H9 (cell line): ENCODE measurements around the gene MEMO1. TPM values are rescaled to one million over a fixed set of nuclear protein-coding genes. Genes with fewer than 3 reads are reported as not detected.

Experiments used
- DNase-seq: peaks from one replicate; pipeline ENCODE4 v3.0.0-alpha.2; 2017
- H2AFZ ChIP-seq: one replicate; pipeline ENCODE4 v1.6.1; 2013; ENCODE audit warnings: mild to moderate bottlenecking, low read length, control low read depth, moderate library complexity
- H2AK5ac ChIP-seq: 2 replicates; pipeline ENCODE4 v1.6.1; 2013; ENCODE audit warnings: low read length, control low read depth, mixed read lengths; ENCODE audit not compliant: insufficient read length
- H2BK120ac ChIP-seq: one replicate; pipeline ENCODE4 v1.6.1; 2013; ENCODE audit warnings: low read depth, mild to moderate bottlenecking, low read length, control low read depth, inconsistent platforms; ENCODE audit not compliant: poor library complexity, severe bottlenecking
- H2BK12ac ChIP-seq: 2 replicates; pipeline ENCODE4 v1.6.1; 2013; ENCODE audit warnings: low read length, control low read depth, mixed read lengths, low read depth; ENCODE audit not compliant: insufficient read length
- H2BK15ac ChIP-seq: 2 replicates; pipeline ENCODE4 v1.6.1; 2013; ENCODE audit warnings: low read depth, low read length, control low read depth
- H2BK20ac ChIP-seq: one replicate; pipeline ENCODE4 v1.6.1; 2013; ENCODE audit warnings: low read depth, mild to moderate bottlenecking, low read length, control low read depth, inconsistent platforms; ENCODE audit not compliant: poor library complexity, severe bottlenecking
- H2BK5ac ChIP-seq: 2 replicates; pipeline ENCODE4 v1.6.1; 2013; ENCODE audit warnings: low read length, control low read depth, mixed read lengths; ENCODE audit not compliant: insufficient read length
- H3K14ac ChIP-seq: 2 replicates; pipeline ENCODE4 v1.6.1; 2013; ENCODE audit warnings: low read length, control low read depth; ENCODE audit not compliant: insufficient read depth
- H3K18ac ChIP-seq: 2 replicates; pipeline ENCODE4 v1.6.1; 2013; ENCODE audit warnings: low read depth, mild to moderate bottlenecking, mixed read lengths, low read length, control low read depth; ENCODE audit not compliant: insufficient read length
- H3K23ac ChIP-seq: 2 replicates; pipeline ENCODE4 v1.6.1; 2013; ENCODE audit warnings: low read length, control low read depth, mixed read lengths, low read depth; ENCODE audit not compliant: insufficient read length
- H3K23me2 ChIP-seq: 2 replicates; pipeline ENCODE4 v1.6.1; 2013; ENCODE audit warnings: low read depth, mild to moderate bottlenecking, mixed read lengths, low read length, control low read depth; ENCODE audit not compliant: insufficient read length, poor library complexity, severe bottlenecking
- H3K27ac ChIP-seq: 2 replicates; pipeline ENCODE4 v1.5.1; 2013; ENCODE audit warnings: low read length, control low read depth, mixed read lengths, low read depth; ENCODE audit not compliant: insufficient read length
- H3K27me3 ChIP-seq: 2 replicates; pipeline ENCODE4 v1.6.1; 2013; ENCODE audit warnings: low read length, control low read depth, inconsistent platforms; ENCODE audit not compliant: insufficient read depth
- H3K4ac ChIP-seq: 2 replicates; pipeline ENCODE4 v1.6.1; 2013; ENCODE audit warnings: low read depth, mild to moderate bottlenecking, control low read depth, inconsistent platforms, low read length, moderate library complexity
- H3K4me1 ChIP-seq: 2 replicates; pipeline ENCODE4 v1.6.1; 2013; ENCODE audit warnings: low read length, control low read depth, inconsistent platforms; ENCODE audit not compliant: insufficient read depth
- H3K4me2 ChIP-seq: 2 replicates; pipeline ENCODE4 v1.6.1; 2013; ENCODE audit warnings: low read length, control low read depth, mixed read lengths; ENCODE audit not compliant: insufficient read length, insufficient read depth
- H3K56ac ChIP-seq: 2 replicates; pipeline ENCODE4 v1.6.1; 2013; ENCODE audit warnings: low read depth, mild to moderate bottlenecking, mixed read lengths, low read length, control low read depth; ENCODE audit not compliant: insufficient read length
- H3K79me1 ChIP-seq: 2 replicates; pipeline ENCODE4 v1.6.1; 2013; ENCODE audit warnings: low read depth, mild to moderate bottlenecking, moderate library complexity, low read length, control low read depth, inconsistent platforms; ENCODE audit not compliant: insufficient read depth, poor library complexity, severe bottlenecking
- H3K79me2 ChIP-seq: 2 replicates; pipeline ENCODE4 v1.6.1; 2013; ENCODE audit warnings: low read length, control low read depth, inconsistent platforms; ENCODE audit not compliant: insufficient read depth
- H3K9ac ChIP-seq: 2 replicates; pipeline ENCODE4 v1.6.1; 2013; ENCODE audit warnings: low read length, control low read depth, mixed read lengths; ENCODE audit not compliant: insufficient read length; ENCODE audit errors: extremely low read depth
- H3K9me3 ChIP-seq: one replicate; pipeline ENCODE4 v1.6.1; 2013; ENCODE audit warnings: low read depth, low read length, inconsistent platforms; ENCODE audit not compliant: control insufficient read depth
- H3T11ph ChIP-seq: one replicate; pipeline ENCODE4 v1.6.1; 2013; ENCODE audit warnings: mild to moderate bottlenecking, low read length, control low read depth, inconsistent platforms
- H4K20me1 ChIP-seq: one replicate; pipeline ENCODE4 v1.6.1; 2013; ENCODE audit not compliant: control insufficient read depth, insufficient read length, insufficient read depth
- H4K5ac ChIP-seq: 2 replicates; pipeline ENCODE4 v1.6.1; 2013; ENCODE audit warnings: low read depth, mild to moderate bottlenecking, mixed read lengths, low read length, control low read depth; ENCODE audit not compliant: insufficient read length
- H4K8ac ChIP-seq: replicated peaks from 2 replicates; pipeline ENCODE4 v1.6.1; 2013; ENCODE audit warnings: low read length, control low read depth, mixed read lengths, low read depth; ENCODE audit not compliant: insufficient read length
- H4K91ac ChIP-seq: 2 replicates; pipeline ENCODE4 v1.6.1; 2013; ENCODE audit warnings: low read depth, mild to moderate bottlenecking, moderate library complexity, mixed read lengths, low read length, control low read depth; ENCODE audit not compliant: insufficient read length
- H3K27ac Mint-ChIP-seq, 3 experiments: 2 replicates in 2 of 3; 3 replicates in 1 of 3; pipeline ENCODE4 v1.8.0; 2020 to 2021; ENCODE audit warnings: mixed read lengths in 3 of 3, mild to moderate bottlenecking in 1 of 3, moderate library complexity in 1 of 3
- H3K27me3 Mint-ChIP-seq: 2 replicates; pipeline ENCODE4 v1.8.0; 2021; ENCODE audit warnings: low read depth, mild to moderate bottlenecking, moderate library complexity, mixed read lengths
- H3K36me3 Mint-ChIP-seq, 3 experiments: 2 replicates in 2 of 3; 3 replicates in 1 of 3; pipeline ENCODE4 v1.8.0; 2020 to 2021; ENCODE audit warnings: low read depth in 3 of 3, mixed read lengths in 3 of 3; ENCODE audit not compliant: insufficient read depth in 1 of 3
- H3K4me1 Mint-ChIP-seq, 2 experiments: 2 replicates each; pipeline ENCODE4 v1.8.0; 2020; ENCODE audit warnings: mixed read lengths in 2 of 2
- H3K4me3 Mint-ChIP-seq, 2 experiments: 2 replicates in 1 of 2; 3 replicates in 1 of 2; pipeline ENCODE4 v1.8.0; 2020 to 2021; ENCODE audit warnings: mild to moderate bottlenecking in 2 of 2, mixed read lengths in 2 of 2, moderate library complexity in 1 of 2
- H3K9me3 Mint-ChIP-seq, 2 experiments: 2 replicates in 1 of 2; 3 replicates in 1 of 2; pipeline ENCODE4 v1.8.0; 2020; ENCODE audit warnings: mild to moderate bottlenecking in 2 of 2, mixed read lengths in 2 of 2, moderate library complexity in 1 of 2
- CTCF ChIP-seq: fragments of 200-600 bp; sonication (generic); conservative IDR thresholded peaks from 3 replicates; pipeline ENCODE4 v1.8.0; 2021; ENCODE audit warnings: antibody characterized with exemption, mild to moderate bottlenecking
- WGBS: extraction: QIAGEN DNeasy Blood & Tissue Kit; methylation state at CpG from one replicate; pipeline ENCODE4 v1.1.7; 2013; ENCODE audit warnings: missing lambda C conversion rate, low lambda C conversion rate, mixed read lengths; ENCODE audit not compliant: insufficient read length; ENCODE audit errors: extremely low coverage; 5-methylcytosine and 5-hydroxymethylcytosine counted together
- total RNA-seq: library from RNA; stranded (reverse); gene quantifications from 2 replicates; pipeline ENCODE4 v1.2.1, GENCODE V29; 2021

The MEMO1 gene
- total RNA-seq, 1 experiment from 2014 or later, result 49.4 TPM

GRCh38 chr2:31978436-31978835 is 32.4 kb downstream of the MEMO1 start:
- Mint-ChIP-seq H3K27ac (no peak overlapping the region), H3K27me3 (no peaks in the 10 kb centered on the region), H3K9me3 (no peaks in the 10 kb centered on the region), H3K4me1 (peaks cover 11 to 12% of the 10 kb centered on the region in 2 experiments), H3K4me3 (no peak overlapping the region), H3K36me3 (no peaks in the 10 kb centered on the region)
- DNase-seq, result no peak
- no peak overlapping the region for H3K23ac ChIP-seq
- no peak overlapping the region for H4K5ac ChIP-seq
- H2AK5ac ChIP-seq, result no peak overlapping the region
- H3K4me1 ChIP-seq, result peaks cover 3% of the 10 kb centered on the region; the same call in 1 of the 2 replicates
- no peak overlapping the region for H3K18ac ChIP-seq
- TF ChIP-seq CTCF, result no peak
- no peak overlapping the region for H4K91ac ChIP-seq
- no peak overlapping the region for H2BK20ac ChIP-seq
- no peaks in the 10 kb centered on the region for H3K9me3 ChIP-seq
- H3K4ac ChIP-seq, result no peak overlapping the region
- no peak overlapping the region for H3K9ac ChIP-seq
- H2BK5ac ChIP-seq, result no peak overlapping the region
- H3K23me2 ChIP-seq, result no peaks in the 10 kb centered on the region
- H3T11ph ChIP-seq, result no peak overlapping the region
- H3K4me2 ChIP-seq, result no peak overlapping the region
- H3K27ac ChIP-seq, result no peak overlapping the region
- H3K79me1 ChIP-seq, result peaks cover 7% of the 10 kb centered on the region
- H3K79me2 ChIP-seq, result peaks cover 8% of the 10 kb centered on the region; the same call in 1 of the 2 replicates
- H3K56ac ChIP-seq, result no peak overlapping the region
- H4K20me1 ChIP-seq, result no peaks in the 10 kb centered on the region
- no peak overlapping the region for H2BK12ac ChIP-seq
- no peaks in the 10 kb centered on the region for H3K27me3 ChIP-seq
- no peak overlapping the region for H4K8ac ChIP-seq
- no CpG with 5 or more reads among the region's 6 CpGs for WGBS
- H2BK120ac ChIP-seq, result no peak overlapping the region
- no peak overlapping the region for H2AFZ ChIP-seq
- no peak overlapping the region for H3K14ac ChIP-seq
- H2BK15ac ChIP-seq, result no peak overlapping the region
